Measurements from ENCODE around the gene SPIN1. TPM values are rescaled to one million over a fixed set of nuclear protein-coding genes. Genes with fewer than 3 reads are reported as not detected.
A peak's percentile ranks its signal among the peaks of the same experiment; 100 is the strongest.

Gene SPIN1
- total RNA-seq, 1 donor from 2014 or later = 77.6 TPM

DNA sequence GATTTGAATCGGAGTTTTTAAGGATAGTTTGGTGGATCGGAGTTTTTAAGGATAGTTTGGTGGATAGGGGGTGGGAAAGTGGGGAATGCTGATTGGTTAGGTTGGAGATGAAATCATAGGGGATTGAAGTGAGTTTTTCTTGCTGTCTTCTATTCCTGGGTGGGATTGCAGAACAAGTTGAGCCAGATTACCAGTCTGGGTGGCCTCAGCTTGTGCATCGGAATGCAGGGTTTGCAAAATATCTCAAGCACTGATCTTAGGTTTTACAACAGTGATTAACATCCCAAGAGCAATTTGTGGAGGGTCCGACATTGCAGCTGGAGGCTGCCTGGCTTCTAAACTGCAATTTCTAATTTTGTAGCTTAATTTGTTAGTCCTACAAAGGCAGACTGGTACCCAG is 123.7 kb downstream of the SPIN1 start:
- TF ChIP-seq, protein P1, sequence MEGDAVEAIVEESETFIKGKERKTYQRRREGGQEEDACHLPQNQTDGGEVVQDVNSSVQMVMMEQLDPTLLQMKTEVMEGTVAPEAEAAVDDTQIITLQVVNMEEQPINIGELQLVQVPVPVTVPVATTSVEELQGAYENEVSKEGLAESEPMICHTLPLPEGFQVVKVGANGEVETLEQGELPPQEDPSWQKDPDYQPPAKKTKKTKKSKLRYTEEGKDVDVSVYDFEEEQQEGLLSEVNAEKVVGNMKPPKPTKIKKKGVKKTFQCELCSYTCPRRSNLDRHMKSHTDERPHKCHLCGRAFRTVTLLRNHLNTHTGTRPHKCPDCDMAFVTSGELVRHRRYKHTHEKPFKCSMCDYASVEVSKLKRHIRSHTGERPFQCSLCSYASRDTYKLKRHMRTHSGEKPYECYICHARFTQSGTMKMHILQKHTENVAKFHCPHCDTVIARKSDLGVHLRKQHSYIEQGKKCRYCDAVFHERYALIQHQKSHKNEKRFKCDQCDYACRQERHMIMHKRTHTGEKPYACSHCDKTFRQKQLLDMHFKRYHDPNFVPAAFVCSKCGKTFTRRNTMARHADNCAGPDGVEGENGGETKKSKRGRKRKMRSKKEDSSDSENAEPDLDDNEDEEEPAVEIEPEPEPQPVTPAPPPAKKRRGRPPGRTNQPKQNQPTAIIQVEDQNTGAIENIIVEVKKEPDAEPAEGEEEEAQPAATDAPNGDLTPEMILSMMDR (conservative IDR thresholded peaks at IDR 0.05) = no peak

GRCh38 chr9:88514247-88514646 is 126.0 kb downstream of the SPIN1 start:
- H3K27me3 Mint-ChIP-seq (ENCODE audit: low read depth) = peaks cover 6% of the 10 kb centered on the region
- TF ChIP-seq, protein P1 (conservative IDR thresholded peaks at IDR 0.05) = no peak
- no peak for DNase-seq (ENCODE audit: low read depth, low spot score)
- no peaks in the 10 kb centered on the region for H3K36me3 Mint-ChIP-seq (ENCODE audit: low read depth)
- no peak overlapping the region for H3K4me3 Mint-ChIP-seq
- no peaks in the 10 kb centered on the region for H3K4me1 Mint-ChIP-seq
- no peak overlapping the region for H3K27ac Mint-ChIP-seq (ENCODE audit: unreplicated experiment)
- peaks cover 3% of the 10 kb centered on the region for H3K9me3 Mint-ChIP-seq

More for the DNA sequence above, 123.7 kb downstream of the SPIN1 start:
- no peak for DNase-seq (ENCODE audit: low read depth, low spot score)
- H3K9me3 Mint-ChIP-seq = peaks cover 6% of the 10 kb centered on the region
- no peaks in the 10 kb centered on the region for H3K4me1 Mint-ChIP-seq
- peaks cover 6% of the 10 kb centered on the region for H3K27me3 Mint-ChIP-seq (ENCODE audit: low read depth)
- H3K4me3 Mint-ChIP-seq = no peak overlapping the region
- H3K27ac Mint-ChIP-seq (ENCODE audit: unreplicated experiment) = no peak overlapping the region
- H3K36me3 Mint-ChIP-seq (ENCODE audit: low read depth) = no peaks in the 10 kb centered on the region

DNA sequence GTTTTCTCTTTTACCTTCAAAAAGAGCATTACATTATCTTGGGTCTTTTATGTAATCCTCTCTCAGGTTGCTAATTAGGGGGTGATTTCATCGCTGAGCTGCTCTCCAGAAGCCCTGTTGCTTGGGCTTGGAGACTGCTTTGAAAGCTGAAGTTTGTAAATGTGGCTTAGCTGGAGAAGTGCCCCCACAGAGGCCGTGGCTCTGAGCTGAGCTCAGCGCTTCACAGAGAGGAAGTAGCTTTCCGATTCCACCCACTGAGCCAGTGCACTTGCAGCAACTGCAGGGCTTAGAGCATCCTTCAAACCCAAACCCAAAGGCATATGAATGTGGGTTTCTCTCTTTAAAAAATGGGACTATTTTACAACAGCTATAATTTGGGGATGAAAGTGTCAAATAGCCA is 133.1 kb downstream of the SPIN1 start:
- no peaks in the 10 kb centered on the region for H3K9me3 Mint-ChIP-seq
- H3K4me3 Mint-ChIP-seq = no peak overlapping the region
- TF ChIP-seq, protein P1 (conservative IDR thresholded peaks at IDR 0.05) = no peak
- H3K36me3 Mint-ChIP-seq (ENCODE audit: low read depth) = no peaks in the 10 kb centered on the region
- H3K4me1 Mint-ChIP-seq = no peaks in the 10 kb centered on the region
- peaks cover 7% of the 10 kb centered on the region for H3K27me3 Mint-ChIP-seq (ENCODE audit: low read depth)
- DNase-seq (ENCODE audit: low read depth, low spot score) = no peak
- H3K27ac Mint-ChIP-seq (ENCODE audit: unreplicated experiment) = no peak overlapping the region

DNA sequence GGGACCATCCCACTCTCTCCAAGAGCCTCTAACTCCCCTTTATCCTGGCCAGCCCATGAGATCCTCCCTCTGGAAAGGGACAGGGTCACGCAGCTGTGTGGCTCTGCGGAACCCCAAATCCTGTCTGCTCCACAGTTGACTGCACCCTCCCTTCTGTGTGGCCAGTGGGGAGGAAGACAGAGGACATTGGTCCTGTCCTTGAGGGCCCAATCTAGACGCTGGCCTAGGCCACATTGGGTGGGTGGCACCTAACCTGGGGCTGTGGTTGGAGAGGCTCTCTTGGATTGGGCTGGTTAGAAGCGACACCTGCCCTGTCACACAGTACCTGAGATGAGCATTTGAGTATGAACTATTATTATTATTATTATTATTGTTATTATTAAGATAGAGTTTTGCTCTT is 134.1 kb downstream of the SPIN1 start:
- peaks cover 8% of the 10 kb centered on the region for H3K27me3 Mint-ChIP-seq (ENCODE audit: low read depth)

GRCh38 chr9:88523056-88523455 is 134.8 kb downstream of the SPIN1 start:
- H3K27me3 Mint-ChIP-seq (ENCODE audit: low read depth) = peaks cover 8% of the 10 kb centered on the region
- no peak for DNase-seq (ENCODE audit: low read depth, low spot score)
- H3K27ac Mint-ChIP-seq (ENCODE audit: unreplicated experiment) = peak overlapping the region; percentile 93
- H3K36me3 Mint-ChIP-seq (ENCODE audit: low read depth) = no peaks in the 10 kb centered on the region
- no peaks in the 10 kb centered on the region for H3K9me3 Mint-ChIP-seq
- H3K4me1 Mint-ChIP-seq = no peaks in the 10 kb centered on the region
- no peak overlapping the region for H3K4me3 Mint-ChIP-seq
- TF ChIP-seq, protein P1 (conservative IDR thresholded peaks at IDR 0.05) = no peak

More for the DNA sequence above, 134.1 kb downstream of the SPIN1 start:
- no peak for DNase-seq (ENCODE audit: low read depth, low spot score)
- no peaks in the 10 kb centered on the region for H3K36me3 Mint-ChIP-seq (ENCODE audit: low read depth)
- H3K9me3 Mint-ChIP-seq = no peaks in the 10 kb centered on the region
- H3K27ac Mint-ChIP-seq (ENCODE audit: unreplicated experiment) = no peak overlapping the region
- TF ChIP-seq, protein P1 (conservative IDR thresholded peaks at IDR 0.05) = no peak
- no peak overlapping the region for H3K4me3 Mint-ChIP-seq
- no peaks in the 10 kb centered on the region for H3K4me1 Mint-ChIP-seq

DNA sequence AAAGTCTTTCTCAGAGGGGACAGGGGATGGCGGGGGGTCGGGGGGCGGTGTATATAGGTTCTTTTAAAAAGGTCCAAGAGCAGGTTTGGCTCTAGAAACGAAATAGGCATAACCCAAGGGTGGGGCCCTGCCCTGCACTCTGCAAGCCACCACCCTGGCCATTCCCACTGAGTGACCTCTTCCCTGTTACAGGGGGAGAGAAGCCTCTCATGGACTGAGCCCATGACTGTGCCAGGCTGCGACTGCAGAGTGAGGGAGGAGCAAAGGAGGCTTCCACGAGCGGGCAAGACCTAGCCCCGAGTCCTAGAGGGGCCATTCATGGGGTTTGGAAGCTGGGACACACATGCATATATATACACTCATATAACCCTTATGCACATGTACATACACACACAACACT is 136.7 kb downstream of the SPIN1 start:
- H3K4me1 Mint-ChIP-seq = no peaks in the 10 kb centered on the region
- H3K27ac Mint-ChIP-seq (ENCODE audit: unreplicated experiment) = no peak overlapping the region
- no peak overlapping the region for H3K4me3 Mint-ChIP-seq
- no peaks in the 10 kb centered on the region for H3K9me3 Mint-ChIP-seq
- no peaks in the 10 kb centered on the region for H3K36me3 Mint-ChIP-seq (ENCODE audit: low read depth)
- peaks cover 17% of the 10 kb centered on the region for H3K27me3 Mint-ChIP-seq (ENCODE audit: low read depth)
- DNase-seq (ENCODE audit: low read depth, low spot score) = no peak
- TF ChIP-seq, protein P1 (conservative IDR thresholded peaks at IDR 0.05) = no peak

Measured in neural crest cell (in vitro differentiated cells).